ENCODE measurements around the gene COL1A2. TPM values are rescaled to one million over a fixed set of nuclear protein-coding genes. Genes with fewer than 3 reads are reported as not detected.

Gene COL1A2
- total and polyA plus RNA-seq, 2 of the 8 experiments (the other 6 are each of a cell fraction or from before 2014, with no cell fraction given) = 45.2 to 87.2 TPM

- DNase-seq (ENCODE audit: low read depth in 1 of 2, low spot score in 2 of 2) = no peak
- no peak for TF ChIP-seq MAX (IDR thresholded peaks at IDR 0.05)
- no peak for TF ChIP-seq YY1 (IDR thresholded peaks at IDR 0.05; ENCODE audit: low read depth, low read length)
- TF ChIP-seq ATF2 (IDR thresholded peaks at IDR 0.05; ENCODE audit: low read length) = no peak
- TF ChIP-seq POLR2A (IDR thresholded peaks at IDR 0.05; ENCODE audit: control extremely low read depth in 1 of 2, low read depth in 2 of 2, low read length in 2 of 2) = no peak
- TF ChIP-seq POU5F1 (IDR thresholded peaks at IDR 0.05; ENCODE audit: low read depth, low read length) = no peak
- no peak for TF ChIP-seq BRCA1 (IDR thresholded peaks at IDR 0.05; ENCODE audit: low read depth, low read length)
- TF ChIP-seq NRF1 (IDR thresholded peaks at IDR 0.05; ENCODE audit: low read depth, low read length) = no peak
- TF ChIP-seq TEAD4 (IDR thresholded peaks at IDR 0.05; ENCODE audit: low read depth, low read length) = no peak
- TF ChIP-seq GABPA (IDR thresholded peaks at IDR 0.05; ENCODE audit: borderline replicate concordance, insufficient read depth, low read length) = no peak
- no peak for TF ChIP-seq SP2 (IDR thresholded peaks at IDR 0.05; ENCODE audit: low read length)
- no peak for TF ChIP-seq FOSL1 (IDR thresholded peaks at IDR 0.05; ENCODE audit: insufficient read depth, low read depth, low read length)
- TF ChIP-seq PHF8 (conservative IDR thresholded peaks at IDR 0.05; ENCODE audit: low read depth, low read length) = no peak
- TF ChIP-seq HDAC6 (IDR thresholded peaks at IDR 0.05; ENCODE audit: low read depth, low read length) = no peak
These were observed 37.1 kb downstream of the COL1A2 start for GRCh38 chr7:94431619-94432280.

More at GRCh38 chr7:94431619-94432280, 37.1 kb downstream of the COL1A2 start:
- H3K27me3 ChIP-seq (replicated peaks in 1 of 4; ENCODE audit: control insufficient read depth in 3 of 4, extremely low read depth in 1 of 4, insufficient read depth in 3 of 4, low read length in 3 of 4) = no peaks in the 10 kb centered on the region
- no peak overlapping the region for H3K56ac ChIP-seq (replicated peaks; ENCODE audit: insufficient read length, low read depth, low read length)
- H2BK15ac ChIP-seq (ENCODE audit: low read length) = no peak overlapping the region
- no peak overlapping the region for H3K18ac ChIP-seq (ENCODE audit: extremely low read depth, low read length)
- H2BK20ac ChIP-seq (ENCODE audit: low read length) = no peak overlapping the region
- no peaks in the 10 kb centered on the region for H4K20me1 ChIP-seq (replicated peaks in 1 of 2; ENCODE audit: control insufficient read depth in 1 of 2, insufficient read depth in 2 of 2, low read length in 2 of 2)
- no peak for FAIRE-seq
- H3K14ac ChIP-seq (ENCODE audit: insufficient read length) = no peak overlapping the region
- ChIA-PET POLR2A (ENCODE audit: partially characterized antibody) (no interaction called here), CTCF (ENCODE audit: partially characterized antibody) (interaction anchor here (1.7 kb wide), 1 partner anchor 136 kb away, joined by 3 read pairs; no protein-coding TSS in a partner anchor)
- peaks cover 12 to 34% (median 23%) of the 10 kb centered on the region in 4 experiments for H3K36me3 ChIP-seq (ENCODE audit: control insufficient read depth in 2 of 4, insufficient read depth in 4 of 4, low read length in 3 of 4)
- H4K8ac ChIP-seq (ENCODE audit: extremely low read depth, insufficient read depth, low read length) = no peak overlapping the region
- no peaks in the 10 kb centered on the region for H3K23me2 ChIP-seq (ENCODE audit: low read depth, low read length)
- H4K91ac ChIP-seq (replicated peaks; ENCODE audit: insufficient read length, low read length) = no peak overlapping the region
- no peaks in the 10 kb centered on the region for H3K79me1 ChIP-seq (ENCODE audit: low read depth, low read length)
- 91% methylated on average over 3 of the region's 3 CpGs; no CpG with 5 or more reads in 1 of the 2 experiments for WGBS, 2 experiments (ENCODE audit: extremely low coverage in 1 of 2, insufficient coverage in 1 of 2, insufficient read length in 1 of 2, insufficient replicate concordance in 2 of 2, low coverage in 1 of 2, low lambda C conversion rate in 2 of 2, missing lambda C conversion rate in 1 of 2)
- no peak overlapping the region for H3K4me2 ChIP-seq (ENCODE audit: insufficient read depth in 1 of 2, low read depth in 2 of 2, low read length in 2 of 2)
- H3K23ac ChIP-seq (ENCODE audit: insufficient read length) = no peak overlapping the region
- no peak overlapping the region for H3K27ac ChIP-seq (ENCODE audit: low read depth, low read length)
- no peak overlapping the region for H3K4ac ChIP-seq (replicated peaks; ENCODE audit: insufficient read length, low read depth, low read length)
- H3K9me3 ChIP-seq (ENCODE audit: insufficient read depth in 2 of 2, low read depth in 1 of 2, low read length in 1 of 2) = no peaks in the 10 kb centered on the region
- no peak overlapping the region for H3K9ac ChIP-seq (replicated peaks in 1 of 4; ENCODE audit: extremely low read depth in 1 of 4, low read depth in 3 of 4, low read length in 3 of 4)
- no peak overlapping the region for H2BK120ac ChIP-seq (replicated peaks; ENCODE audit: low read depth, low read length)
- H3K4me3 ChIP-seq (ENCODE audit: extremely low read depth in 1 of 4, insufficient read depth in 2 of 4, low read depth in 3 of 4, low read length in 4 of 4) = no peak overlapping the region
- no peak overlapping the region for H2BK5ac ChIP-seq (ENCODE audit: low read depth, low read length)
- no peak overlapping the region for H2AK5ac ChIP-seq (ENCODE audit: low read depth, low read length)
- no peak overlapping the region for H4K5ac ChIP-seq (ENCODE audit: insufficient read length, low read depth, low read length)
- no peaks in the 10 kb centered on the region for H3K79me2 ChIP-seq (ENCODE audit: control insufficient read depth in 1 of 2, insufficient read depth in 2 of 2, low read length in 2 of 2)
- no peak overlapping the region for H2AFZ ChIP-seq (ENCODE audit: low read length)
- H3K4me1 ChIP-seq (replicated peaks in 1 of 4; ENCODE audit: control insufficient read depth in 3 of 4, insufficient read depth in 4 of 4, low read length in 3 of 4) = no peaks in the 10 kb centered on the region
- no peak overlapping the region for H2BK12ac ChIP-seq (ENCODE audit: low read depth, low read length)
